GM19043 (cell line): ENCODE measurements around the gene TTYH2.

Experiments used
- ATAC-seq: cut with Tn5 transposase; IDR thresholded peaks from one replicate; pipeline ENCODE4 v1.9.1; 2021; ENCODE audit warnings: low read depth; ENCODE audit not compliant: unreplicated experiment

Gene TTYH2

GRCh38 chr17:74231928-74232907 lies 18.8 kb downstream of the TTYH2 start:
- no peak for ATAC-seq

GRCh38 chr17:74233937-74234336 lies 20.6 kb downstream of the TTYH2 start:
- ATAC-seq = no peak

GRCh38 chr17:74234486-74234885 lies 21.1 kb downstream of the TTYH2 start:
- ATAC-seq = no peak

- no peak for ATAC-seq
These were observed 21.7 kb downstream of the TTYH2 start for GRCh38 chr17:74235040-74235581.

- ATAC-seq = no peak
These were observed 22.6 kb downstream of the TTYH2 start for GRCh38 chr17:74235911-74236371.

- no peak for ATAC-seq
These were observed 23.9 kb downstream of the TTYH2 start for GRCh38 chr17:74237321-74237720.

- ATAC-seq = no peak
These were observed 25.8 kb downstream of the TTYH2 start for GRCh38 chr17:74239172-74239571.

- no peak for ATAC-seq
These were observed 27.3 kb downstream of the TTYH2 start for GRCh38 chr17:74240618-74241205.

- ATAC-seq = no peak
These were observed 28.1 kb downstream of the TTYH2 start for GRCh38 chr17:74241431-74241830.

- no peak for ATAC-seq
These were observed 28.5 kb downstream of the TTYH2 start for GRCh38 chr17:74241847-74242246.

GRCh38 chr17:74243013-74243755 lies 29.8 kb downstream of the TTYH2 start:
- ATAC-seq = no peak

- no peak for ATAC-seq
These were observed 30.8 kb downstream of the TTYH2 start for GRCh38 chr17:74244128-74244527.

GRCh38 chr17:74244548-74244947 lies 31.2 kb downstream of the TTYH2 start:
- no peak for ATAC-seq

- ATAC-seq = no peak
These were observed 31.9 kb downstream of the TTYH2 start for GRCh38 chr17:74245145-74245831.

GRCh38 chr17:74245871-74246270 lies 32.5 kb downstream of the TTYH2 start:
- no peak for ATAC-seq

GRCh38 chr17:74249590-74250270 lies 36.4 kb downstream of the TTYH2 start:
- ATAC-seq = no peak

GRCh38 chr17:74250324-74250995 lies 37.1 kb downstream of the TTYH2 start:
- no peak for ATAC-seq

GRCh38 chr17:74251051-74251450 lies 37.7 kb downstream of the TTYH2 start:
- ATAC-seq = no peak

GRCh38 chr17:74251569-74251968 lies 38.2 kb downstream of the TTYH2 start:
- no peak for ATAC-seq
